Heart left ventricle (tissue), 13 donors: ENCODE measurements around the gene ELP2.

Source experiments
- POLR2A ChIP-seq, 2 donors: fragments of 450-650 bp; IDR thresholded peaks; one replicate each; pipeline ENCODE4 v1.6.1; 2017; ENCODE audit warnings: antibody characterized with exemption in 2 of 2, mild to moderate bottlenecking in 2 of 2, moderate library complexity in 2 of 2
- TF ChIP-seq, protein P1 (sequence below), 12 donors: fragments of 200-600 bp; sonication (generic) in 4 of 12; IDR thresholded peaks; one replicate each; pipeline versions ENCODE4 v1.5.0 to v1.8.0; 2018 to 2022; ENCODE audit warnings: antibody characterized with exemption in 12 of 12, mild to moderate bottlenecking in 5 of 12
- donor health status: ischemic (EF 13 %, LVEDD 7.1; RV severe dilation, severe dysfunction).
- donor health status: DM: no; HTN: yes; CAD: no.
- donor health status: DM: no; HTN: no; CAD: no.
- donor health status: ischemic (EF 25% LVEDD 6.9; RV normal size, moderate dysfunction).
- donor health status: ischemic (EF 25% LVEDD 5.7; RV mildly dilated, moderate dysfunction).
- donor health status: ischemic (EF 35%, LVEDD 5.7; RV mildly dilated, moderate dysfunction).
- donor health status: nonischemic (EF 11% LVEDD 7.7; RV severe dilation, severe dysfunction).
- donor health status: DM: yes; HTN: yes; CAD: no.
- donor health status: PGD.
- donor health status: ischemic (EF 29% LVEDD 5.4; RV normal size, mild dysfunction).
- donor health status: nonischemic (EF 23%, LVEDD 6.1; RV moderate dilation, normal function).

DNA sequence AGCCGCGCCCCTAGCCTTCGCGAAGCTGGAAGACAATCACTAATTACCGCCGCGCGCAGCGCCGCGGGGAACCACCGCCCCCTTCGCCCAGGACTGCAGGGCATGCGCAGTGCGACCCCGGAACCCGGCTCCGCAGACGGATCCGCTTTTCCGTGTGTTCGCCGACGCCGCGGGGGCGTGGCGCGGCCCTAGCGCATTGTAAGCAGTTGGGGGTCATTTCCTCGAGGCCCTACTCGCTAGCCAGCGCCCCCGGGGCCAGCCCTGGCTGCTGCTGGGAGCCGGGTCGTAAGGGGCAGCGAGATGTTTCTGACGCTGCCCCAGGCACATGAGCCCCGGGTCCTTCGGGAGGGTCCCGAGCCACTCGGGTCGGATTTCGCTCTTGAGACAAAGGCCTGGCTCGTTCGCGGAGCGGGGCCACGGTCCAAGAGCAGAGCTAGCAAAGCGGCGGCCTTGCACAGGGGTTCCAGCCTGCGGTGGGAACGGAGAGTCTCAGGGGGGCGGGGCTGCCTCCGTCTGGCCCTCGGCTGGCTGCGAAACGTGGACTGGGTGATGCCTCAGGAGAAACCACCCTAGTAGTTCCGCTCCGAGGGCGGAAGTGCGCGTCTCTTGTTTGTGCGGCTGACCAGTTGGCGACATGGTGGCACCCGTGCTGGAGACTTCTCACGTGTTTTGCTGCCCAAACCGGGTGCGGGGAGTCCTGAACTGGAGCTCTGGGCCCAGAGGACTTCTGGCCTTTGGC, at the start of gene ELP2, which contains the start of gene SLC39A6:
- TF ChIP-seq, protein P1, sequence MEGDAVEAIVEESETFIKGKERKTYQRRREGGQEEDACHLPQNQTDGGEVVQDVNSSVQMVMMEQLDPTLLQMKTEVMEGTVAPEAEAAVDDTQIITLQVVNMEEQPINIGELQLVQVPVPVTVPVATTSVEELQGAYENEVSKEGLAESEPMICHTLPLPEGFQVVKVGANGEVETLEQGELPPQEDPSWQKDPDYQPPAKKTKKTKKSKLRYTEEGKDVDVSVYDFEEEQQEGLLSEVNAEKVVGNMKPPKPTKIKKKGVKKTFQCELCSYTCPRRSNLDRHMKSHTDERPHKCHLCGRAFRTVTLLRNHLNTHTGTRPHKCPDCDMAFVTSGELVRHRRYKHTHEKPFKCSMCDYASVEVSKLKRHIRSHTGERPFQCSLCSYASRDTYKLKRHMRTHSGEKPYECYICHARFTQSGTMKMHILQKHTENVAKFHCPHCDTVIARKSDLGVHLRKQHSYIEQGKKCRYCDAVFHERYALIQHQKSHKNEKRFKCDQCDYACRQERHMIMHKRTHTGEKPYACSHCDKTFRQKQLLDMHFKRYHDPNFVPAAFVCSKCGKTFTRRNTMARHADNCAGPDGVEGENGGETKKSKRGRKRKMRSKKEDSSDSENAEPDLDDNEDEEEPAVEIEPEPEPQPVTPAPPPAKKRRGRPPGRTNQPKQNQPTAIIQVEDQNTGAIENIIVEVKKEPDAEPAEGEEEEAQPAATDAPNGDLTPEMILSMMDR (IDR thresholded peaks at IDR 0.05) = peak in 3 of 12 donors; percentile 7 to 13 (median 9)
- peak in 1 of 2 donors; percentile 29 for TF ChIP-seq POLR2A (IDR thresholded peaks at IDR 0.05)
